ENCODE measurements around the gene EXT2.

- no peak for TF ChIP-seq EZH2 (IDR thresholded peaks at IDR 0.05; ENCODE audit: insufficient read depth, poor library complexity, severe bottlenecking)
- no peak for TF ChIP-seq EZH2phosphoT487 (IDR thresholded peaks at IDR 0.05; ENCODE audit: insufficient read depth, low read depth)
These were observed 170.7 kb downstream of the EXT2 start for GRCh38 chr11:44266056-44266780.
